Right renal pelvis (tissue), 4 donors: Measurements from ENCODE around the gene PARD3. TPM values are rescaled to one million over a fixed set of nuclear protein-coding genes. Genes with fewer than 3 reads are reported as not detected.

Experiments used
- DNase-seq, 4 donors: peaks; one replicate each; pipeline ENCODE4 v3.0.0-alpha.2; 2013; ENCODE audit warnings: low read depth in 4 of 4, low spot score in 3 of 4, missing footprints in 1 of 4
- polyA plus RNA-seq, 4 donors: library from polyadenylated mRNA; unstranded; fragments of 120-200 nt; gene quantifications; one replicate each; pipeline ENCODE4 v1.2.1, GENCODE V29; 2013; ENCODE audit not compliant: insufficient read length in 4 of 4

The PARD3 gene
- polyA plus RNA-seq, 4 donors: 62.1 to 76.2 (median 71.3) TPM

DNA sequence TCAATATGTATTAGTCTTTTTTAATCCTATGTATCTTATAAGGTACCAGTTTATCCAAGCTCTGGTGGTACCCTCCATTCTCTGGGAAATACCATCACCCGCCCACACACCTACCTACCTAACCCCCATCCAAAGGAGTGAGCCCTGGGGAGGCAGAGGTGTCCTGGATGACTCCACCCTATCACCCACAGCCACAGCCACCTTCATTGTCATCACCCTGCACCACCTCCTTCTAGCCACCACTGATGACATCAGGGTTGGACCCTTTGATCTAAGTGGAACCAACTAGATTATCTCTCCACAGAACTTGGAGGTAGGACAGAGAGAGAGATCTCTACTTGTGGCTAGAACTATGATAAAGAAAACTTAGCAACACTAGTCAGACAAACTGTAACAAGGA, 259.4 kb downstream of the PARD3 start:
- DNase-seq: no peak

DNA sequence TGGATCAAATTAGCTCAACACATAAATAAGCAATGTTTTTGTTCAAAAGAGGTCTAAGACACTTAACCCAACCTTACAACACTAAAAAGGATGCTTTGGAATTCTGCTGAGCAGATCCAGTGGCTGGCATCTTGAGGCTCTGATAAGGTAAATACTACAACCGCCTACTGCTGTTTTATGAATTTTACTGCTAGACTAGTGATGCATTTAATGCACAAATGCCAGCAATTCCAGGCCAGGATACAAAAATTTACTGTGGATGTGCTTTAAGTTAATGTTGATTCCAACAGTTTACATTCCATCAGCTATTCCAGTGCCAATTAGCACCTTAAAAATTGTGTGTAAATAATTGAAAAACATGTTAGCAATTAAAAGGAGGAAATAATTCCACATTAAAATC, 261.3 kb downstream of the PARD3 start:
- no peak for DNase-seq

DNA sequence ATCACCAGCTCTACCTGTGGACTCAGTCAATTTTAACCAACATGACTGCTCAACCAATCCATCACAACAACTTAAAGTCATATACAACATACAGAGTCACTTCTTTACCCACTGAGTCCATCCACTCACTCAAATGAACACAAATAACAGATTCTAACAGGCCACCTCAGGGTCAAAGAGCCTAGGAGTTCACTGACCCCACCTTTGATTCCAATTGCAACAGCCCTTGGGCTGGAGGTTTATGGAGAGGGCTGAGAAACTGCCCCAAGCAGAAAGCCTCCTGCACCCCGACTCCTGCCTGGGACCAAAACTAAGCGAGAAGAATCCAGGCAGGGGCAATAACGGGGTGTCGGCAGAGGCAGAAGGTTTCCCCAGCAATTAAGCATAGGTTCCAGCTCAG, 263.8 kb downstream of the PARD3 start:
- DNase-seq: no peak

DNA sequence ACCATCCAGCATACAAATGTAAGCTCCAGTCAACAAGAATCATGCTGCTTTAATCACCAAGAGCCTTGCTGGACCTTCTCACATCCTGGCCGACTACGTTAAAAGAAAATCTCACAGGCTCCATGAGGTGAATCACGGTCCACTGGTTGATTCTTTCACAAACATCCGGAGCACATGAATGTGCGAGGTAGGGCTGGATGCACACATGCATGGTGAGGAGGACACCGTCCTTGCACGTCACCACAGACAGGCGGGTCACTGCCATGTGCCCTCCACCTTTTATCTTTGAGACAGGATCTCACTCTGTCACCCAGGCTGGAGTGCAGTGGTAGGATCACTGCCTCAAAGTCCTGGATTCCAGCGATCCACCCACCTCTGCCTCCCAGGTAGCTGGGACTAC, 265.1 kb downstream of the PARD3 start:
- no peak for DNase-seq

DNA sequence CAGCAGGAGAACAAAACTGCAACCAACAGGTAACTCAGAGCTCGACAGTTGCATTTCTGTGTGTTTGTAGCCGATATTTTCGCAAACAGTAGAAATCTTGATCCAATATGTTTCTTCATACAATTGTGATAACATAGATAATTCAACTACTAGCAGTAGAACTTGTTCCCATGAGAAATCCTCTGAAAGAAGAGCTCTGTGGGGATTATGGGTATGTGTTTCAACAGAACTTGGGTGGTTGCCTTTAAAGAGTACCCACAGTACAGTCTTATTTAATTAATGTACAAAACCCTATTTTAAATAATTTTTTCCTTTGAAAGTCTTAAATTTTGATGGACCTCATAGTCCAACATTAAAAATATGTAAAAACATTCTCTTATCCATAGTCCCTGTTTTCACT, 266.1 kb downstream of the PARD3 start:
- no peak for DNase-seq

DNA sequence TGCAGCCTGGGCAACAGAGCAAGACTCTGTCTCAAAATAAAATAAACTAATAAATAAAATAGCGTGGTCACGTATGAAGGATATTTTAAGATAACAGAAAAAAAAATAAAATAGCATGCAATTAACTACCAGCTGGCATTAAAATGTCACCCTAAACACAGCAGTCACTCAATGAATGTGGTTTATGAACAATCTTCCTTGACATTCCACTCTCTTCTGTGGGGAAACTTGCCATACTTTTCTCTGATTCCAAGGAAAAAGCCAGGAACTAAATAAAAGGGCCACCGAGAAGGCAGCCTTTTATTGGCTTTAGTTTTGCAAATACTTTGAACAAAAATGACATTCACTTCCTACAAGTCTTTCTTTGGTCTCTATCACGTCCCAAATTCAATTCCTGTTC, 266.6 kb downstream of the PARD3 start:
- no peak for DNase-seq

DNA sequence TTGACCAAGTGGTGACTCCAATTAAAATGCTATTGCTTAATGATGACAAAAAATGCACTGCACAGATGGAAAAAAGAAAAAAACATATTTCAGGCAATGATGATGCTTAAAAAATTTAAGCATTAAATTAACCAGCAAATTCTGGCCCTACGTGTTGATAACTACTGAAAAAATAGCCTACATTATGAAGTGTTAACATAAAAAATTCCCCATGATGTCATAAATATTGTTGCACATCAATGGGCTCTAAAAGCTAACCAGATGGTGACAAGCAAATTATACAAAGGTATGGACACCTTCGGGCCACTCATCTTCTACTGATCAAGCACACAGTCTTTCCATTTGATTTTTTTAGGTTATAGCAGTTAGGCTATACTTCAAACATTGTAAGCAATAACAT, 267.4 kb downstream of the PARD3 start:
- no peak for DNase-seq

DNA sequence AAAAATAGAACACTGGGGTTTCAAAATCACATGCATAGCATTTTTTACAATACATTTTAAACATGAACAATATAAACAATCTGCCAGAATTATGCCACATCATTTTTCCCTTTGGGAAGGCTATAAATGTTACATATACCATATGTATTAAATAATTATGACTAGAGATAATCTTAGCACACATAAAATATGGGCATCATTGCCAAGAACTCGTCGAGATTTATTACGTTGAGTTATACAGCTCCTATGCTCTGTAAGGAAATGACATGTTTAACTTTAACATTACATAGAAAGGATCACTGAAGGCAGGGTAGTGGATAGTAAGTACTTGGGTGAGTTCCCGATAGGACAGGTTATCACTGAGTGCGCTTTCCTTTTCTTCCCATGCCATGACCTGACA, 267.8 kb downstream of the PARD3 start:
- DNase-seq: peak in 3 of 4 donors; percentile 32 to 54 (median 38)

DNA sequence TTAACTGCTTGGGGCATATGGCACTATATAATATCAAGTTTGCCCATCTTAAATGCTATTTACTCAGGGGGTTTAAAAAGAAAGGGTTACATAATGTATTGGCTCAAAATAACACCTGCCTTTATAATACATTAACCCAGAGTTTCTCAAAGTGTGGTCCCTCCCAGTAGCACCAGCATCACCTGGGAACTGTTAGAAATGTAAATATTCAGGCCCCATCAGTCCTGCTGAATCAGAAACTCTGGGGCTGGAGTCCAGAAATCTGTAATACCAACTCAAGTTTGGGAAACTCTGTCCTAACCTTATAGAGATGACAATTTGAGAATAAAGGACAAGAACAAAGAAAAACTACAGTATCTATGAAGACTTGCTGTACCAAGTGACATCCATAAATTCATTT, 270.7 kb downstream of the PARD3 start:
- DNase-seq: no peak

DNA sequence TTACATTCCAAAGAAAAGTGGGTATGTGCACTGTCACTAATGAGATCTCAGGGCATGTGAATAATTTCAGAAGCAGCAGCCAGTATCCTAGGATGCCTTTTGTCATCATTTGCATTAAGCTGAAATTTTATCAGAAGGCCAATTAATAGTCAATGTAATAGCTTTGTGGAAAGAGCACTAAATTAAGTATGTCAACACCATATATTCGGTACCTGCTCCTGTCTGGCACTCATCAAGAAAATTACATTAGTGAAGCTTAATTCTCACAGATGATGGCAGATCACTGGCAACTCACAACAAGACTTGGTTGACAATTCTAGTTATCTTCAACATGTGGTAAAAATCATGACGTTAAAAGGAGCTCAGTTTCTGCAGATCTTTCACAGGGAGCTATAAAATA, 271.4 kb downstream of the PARD3 start:
- DNase-seq: no peak

DNA sequence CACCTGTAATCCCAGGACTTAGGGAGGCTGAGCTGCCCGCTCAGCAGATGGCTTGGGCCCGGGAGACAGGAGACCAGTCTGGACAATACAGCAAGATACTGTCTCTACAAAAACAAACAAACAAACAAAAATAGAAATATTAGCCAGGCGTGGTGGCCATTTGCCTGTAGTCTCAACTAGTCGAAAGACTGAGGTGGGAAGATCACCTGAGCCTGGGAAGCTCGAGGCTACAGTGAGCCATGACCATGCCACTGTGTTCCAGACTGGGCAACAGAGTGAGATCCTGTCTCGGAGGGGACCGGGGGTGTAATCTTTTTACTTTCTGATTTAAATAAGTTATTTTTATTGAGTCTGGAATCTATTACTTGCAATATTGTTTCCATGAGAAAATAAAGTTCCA, 274.6 kb downstream of the PARD3 start:
- DNase-seq: no peak

DNA sequence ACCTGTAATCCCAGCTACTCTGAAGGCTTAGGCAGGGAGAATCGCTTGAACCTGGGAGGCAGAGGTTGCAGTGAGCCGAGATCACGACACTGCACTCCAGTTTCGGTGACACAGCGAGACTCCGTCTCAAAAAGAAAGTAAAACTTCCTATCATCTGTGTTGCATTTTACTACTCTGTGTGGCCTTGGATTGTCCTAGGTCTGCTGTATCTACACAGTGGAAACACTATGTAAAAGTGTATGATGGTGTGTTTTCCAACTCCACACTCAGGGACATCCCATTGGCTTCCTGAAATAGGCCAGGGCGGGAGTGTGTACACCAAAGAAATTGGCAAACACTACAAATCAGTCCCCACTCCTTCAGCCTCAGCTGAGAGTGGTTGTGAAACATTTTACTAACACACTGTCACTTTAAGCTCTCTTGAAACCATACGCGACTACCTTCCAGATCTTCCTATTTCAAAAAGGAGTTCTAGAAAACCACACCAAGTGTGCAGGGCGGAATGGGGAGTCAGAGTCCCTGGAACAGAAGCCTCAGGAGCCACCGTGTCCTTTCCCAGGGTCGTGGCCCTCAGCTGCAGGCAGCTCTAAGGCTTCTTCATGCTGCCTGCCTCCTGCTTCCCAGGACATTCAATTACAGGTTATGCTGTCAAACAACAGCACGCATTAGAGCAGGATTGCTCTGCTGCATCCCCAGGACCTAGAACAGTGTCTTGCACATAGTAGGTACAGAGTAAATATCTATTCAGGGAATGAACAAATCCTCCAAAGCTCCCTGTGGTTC, 275.4 kb downstream of the PARD3 start:
- DNase-seq: no peak

DNA sequence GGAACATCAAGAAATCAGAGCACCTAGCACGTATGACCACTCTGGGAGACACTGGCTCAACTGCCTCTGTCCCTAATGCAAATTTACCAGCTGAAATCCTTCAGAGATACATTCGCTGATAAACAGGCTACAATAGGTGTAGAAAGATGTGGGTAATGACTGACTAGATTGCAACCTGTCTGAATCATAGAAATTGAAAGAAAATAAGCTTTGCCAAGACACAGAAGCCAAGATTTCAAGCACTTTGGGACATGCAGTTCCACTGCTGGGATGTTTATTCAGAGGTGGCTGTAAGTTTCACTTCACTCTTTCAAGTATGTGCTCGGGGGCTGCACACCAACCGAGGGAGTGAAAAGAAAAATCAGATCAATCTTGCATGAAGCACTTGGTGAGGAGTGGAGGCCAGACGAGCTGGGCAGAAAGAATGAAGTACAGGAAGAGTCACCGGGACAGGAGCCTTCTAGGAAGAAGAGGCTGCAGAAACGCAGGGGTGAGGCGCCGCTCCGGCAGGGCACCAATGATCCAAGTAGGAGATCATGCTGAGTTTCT, 276.7 kb downstream of the PARD3 start:
- DNase-seq: no peak

DNA sequence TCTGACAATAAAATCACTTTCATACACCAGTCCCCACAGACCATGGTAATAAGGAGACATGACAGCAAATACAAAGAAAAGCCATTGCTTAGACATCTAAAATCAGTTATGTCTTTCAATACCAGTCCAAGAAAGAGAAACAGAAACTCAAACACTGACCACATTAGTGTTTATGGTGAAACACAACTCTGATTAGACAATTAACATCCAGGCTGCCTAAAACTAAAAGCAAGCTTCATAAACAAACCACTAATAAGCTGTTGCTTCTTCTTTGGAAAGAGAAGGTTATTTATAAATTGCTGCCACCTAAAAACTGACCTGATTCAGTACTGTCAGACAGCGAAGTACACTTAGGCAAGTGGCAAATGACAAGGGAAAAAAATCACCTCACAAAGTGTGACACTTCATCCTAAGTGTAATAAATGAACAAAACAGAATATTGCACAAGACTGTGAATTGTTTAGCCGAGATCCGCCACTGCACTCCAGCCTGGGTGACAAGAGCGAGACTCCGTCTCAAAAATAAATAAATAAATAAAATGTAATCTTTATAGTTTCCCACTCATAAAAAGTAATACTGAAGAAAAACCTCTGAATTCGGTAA, 277.4 kb downstream of the PARD3 start:
- no peak for DNase-seq

DNA sequence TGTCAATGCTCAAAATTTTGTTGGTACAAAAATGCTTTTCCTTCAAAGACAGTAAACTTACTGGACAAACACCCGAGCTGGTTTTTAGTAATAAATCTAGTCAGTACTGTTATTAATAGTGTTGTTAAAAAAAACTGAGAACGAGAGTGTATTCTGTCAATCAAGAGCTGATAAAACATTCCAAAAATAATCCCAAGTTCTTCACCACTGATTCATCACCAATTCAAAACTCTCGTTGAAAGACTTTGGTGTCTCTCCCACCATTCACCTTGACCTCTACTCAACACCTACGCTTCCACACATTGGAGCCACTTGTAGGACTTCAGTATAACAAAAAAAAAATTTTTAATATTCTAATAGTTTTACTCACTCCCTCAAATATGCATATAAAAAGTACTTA, 279.2 kb downstream of the PARD3 start:
- DNase-seq: no peak

DNA sequence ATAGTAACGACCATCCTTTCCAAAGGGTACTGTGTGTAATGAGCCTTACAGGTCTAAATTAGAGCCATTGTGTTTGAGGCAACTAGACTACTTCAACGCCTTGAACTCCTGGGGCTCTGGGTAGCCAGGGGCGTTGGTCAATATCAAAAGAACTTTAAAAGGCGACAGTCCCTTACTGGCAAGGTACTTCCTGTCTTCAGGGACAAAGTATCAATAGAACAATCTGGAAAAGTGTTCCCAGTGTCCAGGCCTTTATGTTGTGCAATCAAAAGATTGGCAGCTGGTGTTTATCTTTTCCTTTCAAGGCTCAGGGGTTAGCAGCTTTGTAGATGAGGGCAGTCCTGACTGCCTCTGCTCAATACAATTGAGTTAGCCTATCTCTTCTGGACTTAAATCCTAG, 284.3 kb downstream of the PARD3 start:
- no peak for DNase-seq

DNA sequence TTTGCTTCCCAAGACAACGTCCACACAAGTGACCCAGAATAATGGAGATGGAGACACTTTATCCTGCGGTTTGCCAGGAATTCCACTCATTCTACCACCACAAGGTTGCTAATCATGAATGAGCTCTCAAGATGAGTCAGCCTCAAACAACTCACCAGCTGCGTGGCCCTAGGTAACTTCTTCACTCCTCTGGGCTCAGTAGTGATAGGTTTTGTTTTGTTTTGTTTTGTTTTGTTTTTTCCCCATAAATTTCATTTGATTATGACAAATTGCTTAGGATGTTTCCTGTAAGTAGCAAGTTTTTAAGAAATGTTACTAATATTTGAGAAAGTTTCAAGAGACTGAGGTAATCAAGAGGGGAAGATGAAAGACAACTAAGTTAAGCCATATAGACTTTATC, 286.8 kb downstream of the PARD3 start:
- no peak for DNase-seq

DNA sequence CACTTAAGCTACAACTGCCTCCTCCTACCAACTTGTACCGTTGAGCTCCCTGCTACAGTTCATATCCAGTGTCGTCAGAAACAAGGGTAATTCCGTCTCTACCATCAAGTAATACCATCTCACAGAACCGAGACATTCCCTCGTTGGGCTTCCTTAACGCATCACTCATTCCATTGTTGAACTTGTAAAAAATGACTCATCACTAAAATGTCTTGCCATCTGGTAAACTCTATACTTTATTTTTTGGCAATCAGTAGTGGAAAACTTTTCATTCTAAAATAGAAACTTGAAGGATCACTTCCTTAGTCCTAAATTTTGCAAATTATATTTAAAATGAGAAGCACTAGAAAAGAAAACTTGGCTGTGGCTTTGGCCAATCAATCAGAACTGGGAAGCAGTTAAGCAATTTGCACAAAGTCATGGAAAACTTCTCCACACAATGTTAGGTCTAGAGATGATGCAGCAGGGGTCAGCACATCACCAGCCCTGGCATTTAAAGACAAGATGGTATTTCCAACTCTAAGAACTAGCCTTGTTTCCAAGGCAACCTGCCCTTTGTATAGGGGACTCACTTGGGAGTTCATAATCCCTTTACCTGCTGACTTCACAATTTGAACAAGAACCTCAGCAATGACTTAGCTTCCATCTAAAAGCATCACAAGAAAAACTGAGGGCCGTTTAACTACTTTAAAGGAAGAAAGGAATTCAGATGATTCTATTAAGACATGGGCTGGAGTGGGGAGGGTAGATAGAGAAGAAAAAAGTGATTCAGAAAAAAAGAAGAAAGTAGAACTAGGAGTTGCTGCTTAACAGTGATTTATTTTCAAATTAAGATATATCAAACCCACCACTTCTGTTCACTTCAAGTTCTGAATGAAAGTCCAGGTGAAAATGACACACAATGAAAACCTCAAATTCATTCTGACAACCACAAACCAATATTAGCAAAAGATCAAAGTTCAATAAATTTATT, 288.1 kb downstream of the PARD3 start:
- peak in 1 of 4 donors; percentile 8 for DNase-seq

DNA sequence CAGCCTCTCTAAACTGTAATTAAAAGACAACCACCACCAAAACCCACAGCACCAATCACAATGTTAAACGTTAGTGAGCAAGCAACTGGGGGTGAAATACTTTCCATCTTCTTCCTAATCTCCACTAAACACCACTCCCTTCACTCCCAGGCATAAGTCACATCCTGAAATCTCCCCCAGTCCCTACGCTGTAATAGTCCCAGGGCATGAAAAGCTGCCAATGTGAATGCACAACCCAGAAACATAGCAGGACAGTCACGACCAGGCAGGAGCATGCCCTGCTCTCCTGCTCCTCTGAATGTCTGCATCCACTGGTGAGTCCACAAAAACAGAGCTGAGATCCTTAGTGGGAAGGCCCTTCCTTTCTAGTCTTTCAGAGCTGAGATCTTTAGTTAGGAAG, 288.9 kb downstream of the PARD3 start:
- DNase-seq: no peak

DNA sequence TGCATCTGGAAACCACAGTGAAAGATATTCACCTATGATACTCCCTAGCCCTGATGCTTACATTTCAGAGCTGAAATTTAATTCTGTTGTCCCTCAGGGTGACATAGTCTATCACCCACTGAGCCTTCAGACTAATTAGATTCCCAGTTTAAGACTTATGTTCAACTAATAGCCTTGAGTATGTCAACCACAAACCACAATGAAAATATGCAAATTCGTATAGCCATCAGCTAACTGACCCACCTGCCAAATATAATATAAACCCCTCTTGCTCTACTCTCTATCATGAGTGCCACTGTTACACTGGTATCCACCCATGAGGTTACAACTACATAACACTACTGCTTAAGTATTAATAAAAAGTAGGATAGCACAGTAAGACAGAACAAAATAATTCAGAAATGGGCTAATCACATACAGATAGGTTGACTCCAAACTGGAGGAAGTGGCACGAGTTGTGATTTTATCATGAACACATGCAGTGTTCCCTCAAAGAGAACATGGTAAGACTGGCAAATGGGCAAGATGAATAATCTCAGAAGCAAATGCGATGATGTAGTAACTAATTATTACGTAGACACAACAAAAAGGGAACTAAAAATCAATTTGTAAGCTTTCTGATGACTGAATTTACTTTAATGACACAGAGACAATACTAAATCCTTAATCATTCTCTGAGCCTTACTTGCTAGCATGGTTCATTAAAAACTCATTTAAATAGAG, 290.6 kb downstream of the PARD3 start:
- no peak for DNase-seq
